GM18499 (cell line): Measurements from ENCODE around the gene SHISA9.

Experiments
- ATAC-seq: cut with Tn5 transposase; IDR thresholded peaks from one replicate; pipeline ENCODE4 v1.9.1; 2021; ENCODE audit warnings: moderate number of reproducible peaks; ENCODE audit not compliant: insufficient read depth, unreplicated experiment

Gene SHISA9

GRCh38 chr16:13234999-13235398 lies 333.6 kb downstream of the SHISA9 start:
- no peak for ATAC-seq

DNA sequence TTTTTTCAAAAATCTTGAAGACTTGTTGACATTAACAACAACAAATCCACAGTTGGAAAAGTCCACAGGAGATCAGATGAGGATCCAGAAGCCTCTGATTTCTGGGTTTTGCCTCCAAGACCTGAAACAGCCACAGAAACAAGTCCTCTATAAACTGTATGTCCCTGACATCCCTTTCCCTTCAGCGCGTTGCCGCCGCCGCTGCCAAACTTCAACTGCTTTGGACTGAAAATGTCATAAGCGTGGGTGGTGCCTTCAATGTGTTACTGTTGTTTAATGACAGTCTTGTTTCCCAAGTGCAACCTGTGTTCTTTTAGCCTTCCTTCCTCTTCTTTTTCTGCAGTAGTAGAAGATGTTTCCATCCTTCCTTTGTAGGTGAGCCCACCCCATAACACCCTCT lies 334.9 kb downstream of the SHISA9 start:
- ATAC-seq: no peak

DNA sequence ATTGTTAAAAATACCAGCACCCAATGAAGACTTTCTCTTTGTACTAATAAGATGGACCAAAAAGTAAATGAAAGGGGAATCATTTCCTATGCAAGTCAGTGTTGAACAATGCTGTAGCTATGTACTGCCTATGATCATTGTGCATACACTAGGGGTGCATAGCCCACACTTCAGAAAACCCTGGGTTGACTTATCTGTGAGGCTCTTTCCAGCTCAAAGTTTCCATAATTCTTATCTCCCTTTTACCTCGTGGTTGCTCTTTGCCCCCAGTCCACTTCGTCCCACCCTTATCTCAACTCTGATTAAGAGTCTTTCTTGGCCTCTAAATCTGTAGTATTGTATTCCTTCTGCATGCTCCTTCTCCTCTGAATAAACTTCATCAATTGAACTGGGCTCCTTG lies 336.8 kb downstream of the SHISA9 start:
- no peak for ATAC-seq

DNA sequence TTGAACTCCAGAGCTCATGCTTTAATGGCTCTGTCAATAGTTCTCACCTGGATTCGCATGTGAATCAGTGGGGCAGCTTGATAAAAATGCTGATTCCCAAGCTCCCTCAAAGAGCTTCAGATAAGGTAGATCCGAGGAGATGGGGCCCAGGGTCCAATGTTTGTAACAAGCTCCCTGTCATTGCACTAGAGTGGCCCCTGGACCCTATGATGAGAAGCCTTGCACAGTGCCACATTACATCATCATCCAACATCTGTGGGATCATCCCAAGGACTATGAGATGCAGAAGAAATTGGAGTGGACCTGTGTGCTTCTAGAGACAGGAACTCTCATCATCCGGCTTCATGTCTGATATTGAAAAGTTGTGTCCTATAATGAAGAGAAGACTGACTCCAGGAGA lies 340.8 kb downstream of the SHISA9 start:
- no peak for ATAC-seq

GRCh38 chr16:13244770-13245169 lies 343.4 kb downstream of the SHISA9 start:
- ATAC-seq: no peak

DNA sequence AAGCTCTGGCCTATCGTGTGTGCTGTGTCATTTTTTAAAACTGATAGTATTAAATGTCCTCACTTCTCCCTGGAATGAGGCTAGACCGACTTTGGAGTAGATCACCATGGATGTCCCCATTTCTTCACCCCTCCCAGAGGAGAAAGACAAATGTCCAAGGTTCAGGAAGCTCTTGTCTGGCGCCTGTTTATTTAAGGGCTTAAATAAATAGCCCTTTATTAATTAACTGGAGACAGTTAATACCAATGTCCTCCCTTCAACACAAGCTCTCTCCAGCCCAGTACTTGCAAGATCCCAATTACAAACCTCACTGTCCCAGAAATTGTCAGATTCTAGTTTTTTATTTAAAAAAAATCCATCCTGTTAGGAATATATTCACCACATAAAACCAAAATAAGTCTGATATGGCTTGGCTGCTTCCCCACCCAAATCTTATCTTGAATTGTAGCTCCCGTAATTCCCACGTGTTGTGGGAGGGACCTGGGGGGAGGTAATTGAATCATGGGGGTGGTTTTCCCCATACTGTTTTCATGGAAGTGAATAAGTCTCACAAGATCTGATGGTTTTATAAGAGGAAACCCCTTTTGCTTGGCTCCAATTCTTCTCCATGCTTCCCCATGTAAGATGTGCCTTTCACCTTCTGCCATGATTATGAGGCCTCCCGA lies 344.4 kb downstream of the SHISA9 start:
- no peak for ATAC-seq

DNA sequence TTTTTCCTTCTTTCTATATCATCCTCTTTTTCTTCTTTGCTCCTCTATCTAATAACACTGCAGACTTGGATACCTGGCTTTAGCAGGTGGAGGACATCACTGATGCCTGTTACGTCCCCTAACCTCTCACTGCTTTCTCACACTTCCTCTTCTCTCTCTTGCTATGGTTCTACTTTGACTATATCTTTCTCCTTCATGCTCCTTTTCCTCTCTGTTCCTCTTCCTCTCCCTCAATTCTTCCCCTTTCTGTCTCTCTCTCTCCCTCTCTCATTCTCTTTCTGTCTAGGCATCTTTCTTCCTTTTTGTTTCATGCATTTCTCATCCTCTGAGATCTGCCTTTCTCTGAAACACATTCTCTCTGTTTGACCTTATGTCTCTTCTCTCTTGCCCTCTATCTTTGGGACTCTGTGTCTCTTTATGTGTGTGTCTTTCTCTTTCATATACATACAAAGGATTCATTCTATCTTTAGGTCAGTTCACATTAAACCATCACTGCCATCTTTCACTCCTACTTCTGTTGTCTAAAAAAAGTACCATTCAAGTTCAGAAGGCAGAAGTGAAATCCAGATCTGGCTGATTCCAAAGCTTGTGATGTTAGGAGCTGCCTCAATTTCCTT lies 353.7 kb downstream of the SHISA9 start:
- no peak for ATAC-seq

DNA sequence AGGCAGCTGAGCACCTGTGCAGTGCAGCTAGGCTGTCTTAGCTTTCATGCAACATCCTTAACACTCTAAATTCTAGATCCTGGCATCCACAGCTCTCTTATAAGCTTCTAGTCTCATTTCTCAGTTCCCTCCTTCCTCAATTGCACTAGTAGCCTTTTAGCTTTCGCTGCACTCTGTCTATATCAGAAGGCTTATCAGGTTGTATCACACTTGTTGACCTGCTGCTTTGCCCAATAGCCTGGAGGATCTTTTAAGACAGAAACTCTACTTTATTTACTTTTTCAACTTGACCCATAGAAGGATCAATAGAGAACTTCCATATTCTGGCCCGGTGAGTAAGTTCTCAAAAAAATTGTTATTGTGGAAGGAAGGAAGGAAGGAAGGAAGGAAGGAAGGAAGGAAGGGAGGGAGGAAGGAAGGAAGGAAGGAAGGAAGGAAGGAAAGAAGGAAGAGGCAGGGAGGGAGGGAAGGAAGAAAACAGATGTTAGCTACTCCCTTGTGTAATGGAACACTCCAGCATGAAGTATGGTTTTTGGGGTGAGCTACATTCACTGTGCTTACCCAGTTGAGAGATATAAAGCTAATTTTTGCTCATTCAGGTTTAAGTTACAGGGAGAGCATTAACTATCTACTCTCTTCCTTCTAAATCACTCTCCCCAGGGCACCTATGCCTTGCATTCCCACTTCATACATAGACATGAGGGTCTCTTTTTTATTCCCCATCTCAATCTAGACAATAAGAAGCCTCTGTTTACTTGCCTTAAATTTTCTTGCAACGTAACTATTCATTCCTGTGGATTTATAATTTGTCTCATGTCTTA lies 361.1 kb downstream of the SHISA9 start:
- ATAC-seq: no peak

GRCh38 chr16:13264749-13265552 lies 363.6 kb downstream of the SHISA9 start:
- ATAC-seq: no peak

GRCh38 chr16:13269359-13269758 lies 368.0 kb downstream of the SHISA9 start:
- no peak for ATAC-seq

DNA sequence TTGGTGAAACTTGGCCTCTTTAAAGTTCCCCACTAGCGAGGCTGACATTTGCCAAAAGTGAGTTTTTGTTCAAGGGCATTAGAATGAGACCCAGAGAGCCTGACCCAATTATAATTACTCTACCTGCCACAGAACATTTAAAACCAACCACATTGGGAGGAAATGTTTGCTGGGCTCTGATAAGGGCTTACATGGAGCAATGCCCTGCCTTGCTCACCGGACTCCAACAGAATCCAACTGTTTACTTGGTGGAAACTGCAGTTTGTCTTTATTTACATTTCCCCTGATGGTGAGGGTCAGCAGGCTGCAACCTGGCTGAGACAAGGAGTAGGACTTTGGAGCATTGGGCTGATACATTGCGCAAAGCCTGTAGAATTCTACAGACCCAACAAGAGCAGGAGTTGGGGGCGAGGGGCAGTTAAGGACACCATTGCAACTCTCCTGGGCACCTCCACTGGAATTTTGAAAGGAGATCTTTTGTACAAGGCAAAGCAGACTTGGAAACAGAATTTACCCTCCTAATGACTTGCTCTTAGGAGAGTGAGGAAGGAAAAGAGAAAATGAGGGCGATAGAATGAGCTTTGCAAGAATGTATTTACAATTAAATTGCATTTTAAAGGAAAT lies 368.6 kb downstream of the SHISA9 start:
- ATAC-seq: no peak

DNA sequence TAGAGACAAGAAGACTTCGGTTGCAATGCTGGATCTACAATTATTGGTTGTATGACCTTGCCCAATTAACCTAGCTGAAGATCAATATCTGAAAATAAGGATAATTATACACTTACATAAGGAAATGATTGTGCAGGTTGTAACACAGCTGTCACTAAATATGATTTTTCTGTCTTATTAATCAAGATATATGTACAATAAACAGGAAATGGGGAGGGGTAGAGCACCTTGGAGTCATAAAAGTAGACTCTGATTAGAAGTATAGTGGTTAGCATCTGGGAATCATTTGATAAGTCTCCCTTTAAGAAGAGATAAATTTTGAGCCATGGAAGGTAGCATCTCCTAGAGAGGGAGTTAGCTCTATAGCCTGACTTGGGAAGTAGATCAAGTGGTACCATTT lies 369.2 kb downstream of the SHISA9 start:
- no peak for ATAC-seq

DNA sequence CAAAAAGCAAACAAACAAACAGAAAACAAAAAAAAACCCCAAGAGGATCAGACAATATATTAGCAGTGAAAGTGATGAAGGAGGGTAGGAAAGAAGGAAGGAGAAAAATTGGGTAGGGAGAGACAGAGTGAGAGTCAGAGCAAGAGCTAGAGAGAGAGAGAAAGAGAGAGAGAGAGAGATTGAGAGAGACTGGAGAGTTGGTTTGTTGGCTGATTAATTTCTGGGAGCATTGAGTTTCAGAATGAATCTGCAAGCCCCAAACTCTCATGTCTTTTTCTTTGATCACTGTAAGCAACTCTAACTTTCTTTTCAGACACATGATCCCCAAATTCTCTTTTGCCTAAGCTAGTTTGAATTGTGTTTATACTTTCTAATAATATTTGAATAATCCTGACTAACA lies 388.1 kb downstream of the SHISA9 start:
- ATAC-seq: no peak
